Ectodermal cell (in vitro differentiated cells): ENCODE data around the gene BCKDHB.

Experiments
- H3K27ac ChIP-seq: 2 replicates; pipeline ENCODE4 v1.7.0; 2013; ENCODE audit warnings: mild to moderate bottlenecking, low read depth, low read length; ENCODE audit not compliant: insufficient read depth, poor library complexity, severe bottlenecking
- H3K27me3 ChIP-seq: 2 replicates; pipeline ENCODE4 v1.7.0; 2013; ENCODE audit warnings: mild to moderate bottlenecking, low read length; ENCODE audit not compliant: insufficient read depth, control insufficient read depth, poor library complexity, severe bottlenecking
- H3K36me3 ChIP-seq: one replicate; pipeline ENCODE4 v1.7.0; 2013; ENCODE audit warnings: low read length; ENCODE audit not compliant: control insufficient read depth, insufficient read depth
- H3K4me1 ChIP-seq: one replicate; pipeline ENCODE4 v1.7.0; 2013; ENCODE audit warnings: low read length; ENCODE audit not compliant: control insufficient read depth, insufficient read depth
- H3K4me3 ChIP-seq: 2 replicates; pipeline ENCODE4 v1.7.0; 2013; ENCODE audit warnings: low read depth, low read length, control low read depth; ENCODE audit not compliant: insufficient read depth
- H3K9me3 ChIP-seq: 2 replicates; pipeline ENCODE4 v1.7.0; 2013; ENCODE audit warnings: mild to moderate bottlenecking, low read length, moderate library complexity; ENCODE audit not compliant: control insufficient read depth
- WGBS, 2 experiments: methylation state at CpG; one replicate each; pipeline ENCODE4 v1.1.7; 2013; ENCODE audit warnings: missing lambda C conversion rate in 2 of 2; 5-methylcytosine and 5-hydroxymethylcytosine counted together

The BCKDHB gene

DNA sequence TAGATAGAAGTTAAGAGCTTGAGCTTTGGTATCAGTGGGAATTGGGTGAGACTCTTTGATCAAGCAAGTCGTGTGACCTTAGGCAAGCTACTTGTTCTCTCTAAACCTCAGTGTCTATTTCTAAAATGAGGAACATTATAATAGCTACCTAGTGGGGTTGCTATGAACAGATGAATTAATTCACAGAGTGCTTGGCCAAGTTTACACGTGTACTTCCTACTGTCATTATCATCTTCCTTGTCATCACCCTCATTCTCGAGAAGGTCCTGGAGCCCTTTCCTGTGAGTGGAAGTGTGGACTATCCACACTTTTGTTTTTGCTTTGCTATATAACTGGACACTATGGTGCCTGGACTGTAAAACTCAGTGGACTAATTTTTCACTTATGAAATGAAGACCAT lies 64.0 kb downstream of the BCKDHB start:
- Histone ChIP-seq H3K36me3 (peaks cover 8% of the 10 kb centered on the region), H3K9me3 (no peaks in the 10 kb centered on the region), H3K4me1 (no peaks in the 10 kb centered on the region), H3K27me3 (no peaks in the 10 kb centered on the region), H3K27ac (no peak overlapping the region), H3K4me3 (no peak overlapping the region)
- 88 to 92% methylated on average over 3 of the region's 3 CpGs for WGBS, 2 experiments

DNA sequence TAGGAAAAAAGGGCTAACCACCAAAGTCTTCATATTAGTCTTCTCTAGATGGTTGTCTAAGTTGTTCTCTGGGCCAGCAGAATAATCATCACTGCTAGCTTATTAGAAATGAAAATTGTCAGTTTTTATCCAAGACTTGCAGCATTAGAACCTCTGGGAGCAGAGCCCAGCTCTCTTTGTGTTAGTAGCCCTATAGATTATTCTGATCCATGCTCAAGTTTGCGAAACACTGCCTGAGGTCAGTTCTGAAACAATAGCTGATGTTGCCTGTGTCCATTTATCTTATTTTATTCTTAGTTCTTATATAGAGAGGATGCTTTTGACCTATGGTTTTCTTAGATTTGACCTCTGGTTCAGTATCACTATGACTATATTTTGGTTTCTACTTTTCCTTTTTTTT lies 66.9 kb downstream of the BCKDHB start:
- WGBS, 2 experiments = 92% methylated on average over 1 of the region's 1 CpG
- peaks cover 8% of the 10 kb centered on the region for H3K36me3 ChIP-seq
- H3K27me3 ChIP-seq = no peaks in the 10 kb centered on the region
- no peak overlapping the region for H3K27ac ChIP-seq
- no peaks in the 10 kb centered on the region for H3K9me3 ChIP-seq
- no peak overlapping the region for H3K4me3 ChIP-seq
- no peaks in the 10 kb centered on the region for H3K4me1 ChIP-seq

DNA sequence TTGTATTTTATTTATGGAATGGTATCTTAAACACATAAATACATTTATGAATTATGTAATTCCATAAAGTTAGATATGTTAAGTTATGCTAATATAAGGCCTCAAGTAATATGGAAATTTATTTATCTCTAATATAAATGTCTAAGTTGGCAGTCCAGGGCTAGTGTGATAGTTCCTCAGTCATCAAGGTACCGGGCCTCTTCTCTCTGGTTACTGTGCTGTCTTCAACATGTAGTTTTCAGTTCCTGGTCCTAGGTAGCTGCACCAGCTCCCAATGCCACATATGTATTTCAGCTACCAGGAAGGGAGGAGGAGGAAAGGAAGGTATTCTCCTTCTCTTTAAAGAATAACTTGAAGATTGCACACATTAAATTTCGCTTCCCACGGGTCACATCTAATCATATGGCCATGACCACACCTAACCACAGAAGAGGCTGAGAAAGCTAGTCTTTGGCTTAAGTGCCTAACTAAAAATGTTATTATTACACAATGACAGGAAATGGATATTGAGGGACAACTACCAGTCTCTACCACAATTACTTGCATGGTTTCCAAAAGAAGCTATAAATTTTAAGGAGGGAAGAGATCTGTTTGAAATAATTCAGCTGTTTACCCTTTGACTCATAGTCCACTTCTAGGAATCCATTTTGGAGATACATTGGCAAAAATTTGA lies 68.6 kb downstream of the BCKDHB start:
- 100% methylated on average over 2 to 3 of the region's 3 CpGs for WGBS, 2 experiments
- Histone ChIP-seq H3K27me3 (no peaks in the 10 kb centered on the region), H3K4me1 (no peaks in the 10 kb centered on the region), H3K27ac (no peak overlapping the region), H3K4me3 (no peak overlapping the region), H3K9me3 (no peaks in the 10 kb centered on the region), H3K36me3 (peaks cover 8% of the 10 kb centered on the region)

DNA sequence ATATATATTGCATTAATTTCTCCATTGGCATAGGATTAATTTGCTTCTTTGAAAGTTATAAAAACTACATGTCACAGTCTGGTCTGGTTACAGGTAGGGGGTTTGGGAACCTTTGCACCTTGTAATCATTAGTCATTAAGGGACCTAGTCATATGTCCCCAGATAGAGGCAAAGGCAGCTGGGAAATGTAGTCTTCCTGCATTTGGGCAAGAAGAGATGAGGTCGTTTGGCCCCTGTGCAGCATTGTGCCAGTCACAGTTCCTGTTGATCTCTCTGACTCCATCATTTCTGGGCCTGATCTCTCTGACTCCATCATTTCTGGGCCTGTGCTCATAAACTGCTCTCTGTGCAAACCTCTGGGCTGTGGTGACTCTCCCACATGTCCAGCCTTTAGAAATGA lies 73.2 kb downstream of the BCKDHB start:
- no peak overlapping the region for H3K4me3 ChIP-seq
- H3K4me1 ChIP-seq = no peaks in the 10 kb centered on the region
- WGBS, 2 experiments = 56 to 67% methylated on average over 1 of the region's 1 CpG
- H3K36me3 ChIP-seq = peaks cover 4% of the 10 kb centered on the region
- no peak overlapping the region for H3K27ac ChIP-seq
- no peaks in the 10 kb centered on the region for H3K9me3 ChIP-seq
- H3K27me3 ChIP-seq = no peaks in the 10 kb centered on the region

DNA sequence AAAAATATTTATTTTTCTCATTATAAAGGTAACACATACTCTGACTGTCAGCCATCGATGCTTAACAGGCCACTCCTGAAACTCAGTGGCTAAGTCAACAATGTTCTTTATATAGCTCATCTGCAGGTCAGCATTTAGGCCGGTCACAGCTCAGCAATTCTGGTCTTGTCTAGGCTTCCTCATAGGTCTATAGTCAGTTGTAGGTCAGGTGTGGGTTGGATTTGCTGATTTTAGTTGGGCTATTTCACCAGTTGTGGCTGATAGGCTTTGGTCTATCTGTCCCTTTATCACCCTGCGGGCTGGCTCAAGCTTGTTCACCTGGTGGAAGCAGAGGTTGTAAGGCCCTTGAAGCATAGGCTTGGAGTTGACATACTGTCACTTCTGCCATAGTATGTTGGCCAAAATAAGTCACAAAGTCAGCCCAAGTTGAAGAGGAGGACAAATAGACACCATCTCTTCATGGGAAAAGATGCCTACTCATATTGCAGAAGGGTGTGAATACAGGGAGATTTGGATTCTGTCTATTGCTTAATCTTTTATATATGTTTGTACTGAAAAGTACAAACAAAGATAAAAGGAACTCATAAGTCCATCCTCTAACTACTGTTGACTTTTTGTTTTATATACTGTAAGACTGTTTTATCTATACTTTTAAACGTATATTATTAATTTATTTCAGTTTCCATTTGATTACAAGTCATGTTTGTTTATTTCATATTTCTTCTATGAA lies 75.0 kb downstream of the BCKDHB start:
- no peak overlapping the region for H3K4me3 ChIP-seq
- no peaks in the 10 kb centered on the region for H3K27me3 ChIP-seq
- H3K27ac ChIP-seq = no peak overlapping the region
- H3K9me3 ChIP-seq = no peaks in the 10 kb centered on the region
- H3K4me1 ChIP-seq = no peaks in the 10 kb centered on the region
- WGBS, 2 experiments = 96% methylated on average over 3 of the region's 4 CpGs
- H3K36me3 ChIP-seq = no peaks in the 10 kb centered on the region

DNA sequence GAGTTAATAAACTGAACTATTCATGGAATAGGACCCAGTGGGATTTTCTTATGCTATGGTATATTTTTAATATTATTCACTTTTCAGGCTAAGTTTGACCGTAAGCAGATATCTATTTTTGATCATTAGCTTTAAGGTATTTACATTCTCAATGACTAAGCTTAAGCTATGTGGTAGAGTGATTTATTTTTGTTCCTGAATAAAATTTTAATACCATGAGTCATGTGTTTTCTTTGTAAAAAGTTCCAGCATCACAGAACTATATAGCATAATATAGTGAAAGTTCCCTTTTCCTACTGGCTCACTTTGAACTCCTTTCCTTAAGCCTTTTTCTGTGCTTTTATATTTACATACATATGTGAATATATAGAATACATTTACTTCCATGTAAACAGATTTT lies 75.8 kb downstream of the BCKDHB start:
- no peak overlapping the region for H3K27ac ChIP-seq
- no peaks in the 10 kb centered on the region for H3K27me3 ChIP-seq
- no peaks in the 10 kb centered on the region for H3K9me3 ChIP-seq
- H3K4me3 ChIP-seq = no peak overlapping the region
- no peaks in the 10 kb centered on the region for H3K4me1 ChIP-seq
- 100% methylated on average over 1 of the region's 1 CpG; no CpG with 5 or more reads in 1 of the 2 experiments for WGBS, 2 experiments
- H3K36me3 ChIP-seq = no peaks in the 10 kb centered on the region

DNA sequence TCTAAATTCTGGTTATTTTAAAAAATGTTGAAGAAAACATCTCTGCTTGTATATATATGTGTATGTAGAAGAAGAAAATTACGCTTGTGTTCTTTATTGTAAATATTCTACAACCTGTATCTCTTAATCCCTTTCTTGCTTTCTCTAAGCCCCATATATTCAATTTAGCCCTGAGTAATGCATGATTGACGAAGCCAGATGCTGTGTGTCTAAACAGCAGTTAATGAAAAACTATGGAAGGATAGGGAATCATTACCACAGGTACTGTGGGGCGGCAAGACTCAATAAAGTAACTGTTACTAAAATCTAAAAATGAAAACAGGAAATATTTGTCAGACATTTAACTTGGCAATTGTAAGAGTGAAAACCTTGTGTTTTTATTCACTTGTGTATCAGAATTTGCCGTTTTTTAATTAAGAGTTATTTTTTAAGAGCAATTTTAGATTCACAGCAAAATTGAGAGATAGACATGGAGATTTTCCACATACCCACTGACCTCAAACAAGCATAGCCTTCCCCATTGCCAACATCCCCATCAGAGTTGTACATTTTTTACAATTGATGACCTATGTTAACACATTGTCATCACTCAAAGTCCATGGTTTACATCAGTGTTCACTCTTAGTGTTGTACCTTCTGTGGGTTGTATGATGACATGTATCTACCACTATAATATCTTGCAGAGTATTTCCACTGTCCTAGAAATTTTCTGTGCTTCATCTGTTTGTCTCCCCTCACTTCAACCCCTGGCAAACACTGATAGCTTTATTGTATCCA lies 76.7 kb downstream of the BCKDHB start:
- WGBS, 2 experiments = 97 to 100% methylated on average over 2 to 3 of the region's 4 CpGs
- no peak overlapping the region for H3K27ac ChIP-seq

DNA sequence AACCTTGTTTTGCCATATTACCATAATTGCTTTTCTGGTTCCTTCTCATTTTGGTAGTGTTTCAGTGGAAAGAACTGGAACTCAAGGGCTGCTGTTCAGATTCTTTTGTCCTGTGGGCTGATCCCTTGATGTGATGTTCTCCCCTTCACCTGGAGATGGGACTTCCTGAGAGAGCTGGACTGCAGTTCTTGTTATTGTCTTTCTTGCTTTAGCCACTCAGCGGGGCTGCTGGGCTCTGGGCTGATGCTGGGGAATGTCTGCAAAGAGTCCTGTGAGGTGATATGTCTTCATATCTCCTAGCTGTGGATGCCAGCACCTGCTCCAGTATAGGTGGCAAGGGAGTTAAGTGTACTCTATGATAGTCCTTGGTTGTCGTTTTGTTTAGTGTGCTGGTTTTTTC lies 79.0 kb downstream of the BCKDHB start:
- WGBS, 2 experiments = 89 to 92% methylated on average over 2 of the region's 2 CpGs
- Histone ChIP-seq H3K27ac (no peak overlapping the region), H3K4me3 (no peak overlapping the region), H3K36me3 (no peaks in the 10 kb centered on the region), H3K27me3 (no peaks in the 10 kb centered on the region), H3K4me1 (no peaks in the 10 kb centered on the region), H3K9me3 (no peaks in the 10 kb centered on the region)

More for the DNA sequence above, 76.7 kb downstream of the BCKDHB start:
- Histone ChIP-seq H3K36me3 (no peaks in the 10 kb centered on the region), H3K4me3 (no peak overlapping the region), H3K9me3 (no peaks in the 10 kb centered on the region), H3K27me3 (no peaks in the 10 kb centered on the region), H3K4me1 (no peaks in the 10 kb centered on the region)

DNA sequence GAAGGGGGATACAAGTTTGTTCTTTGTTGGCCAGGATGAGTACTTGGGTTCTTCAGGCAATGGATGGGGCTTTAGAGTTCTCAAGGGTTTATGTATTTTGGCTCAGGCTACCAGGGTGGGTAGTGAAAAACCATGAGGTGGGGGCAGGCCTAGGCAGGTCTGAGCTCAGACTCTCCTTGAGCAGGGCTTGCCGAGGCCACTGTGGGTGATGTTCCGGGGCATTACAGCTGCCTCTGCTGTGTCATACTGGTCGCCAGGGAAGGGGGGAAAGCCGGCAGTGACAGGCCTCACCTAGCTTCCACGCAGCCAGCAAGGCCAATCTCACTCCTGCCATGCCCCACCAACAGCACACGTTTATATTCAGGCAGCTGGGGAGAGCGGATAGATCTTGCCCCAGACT lies 79.6 kb downstream of the BCKDHB start:
- Histone ChIP-seq H3K36me3 (no peaks in the 10 kb centered on the region), H3K9me3 (no peaks in the 10 kb centered on the region), H3K27me3 (no peaks in the 10 kb centered on the region), H3K4me3 (no peak overlapping the region), H3K27ac (no peak overlapping the region), H3K4me1 (no peaks in the 10 kb centered on the region)
- WGBS, 2 experiments = 86 to 90% methylated on average over 7 of the region's 7 CpGs

DNA sequence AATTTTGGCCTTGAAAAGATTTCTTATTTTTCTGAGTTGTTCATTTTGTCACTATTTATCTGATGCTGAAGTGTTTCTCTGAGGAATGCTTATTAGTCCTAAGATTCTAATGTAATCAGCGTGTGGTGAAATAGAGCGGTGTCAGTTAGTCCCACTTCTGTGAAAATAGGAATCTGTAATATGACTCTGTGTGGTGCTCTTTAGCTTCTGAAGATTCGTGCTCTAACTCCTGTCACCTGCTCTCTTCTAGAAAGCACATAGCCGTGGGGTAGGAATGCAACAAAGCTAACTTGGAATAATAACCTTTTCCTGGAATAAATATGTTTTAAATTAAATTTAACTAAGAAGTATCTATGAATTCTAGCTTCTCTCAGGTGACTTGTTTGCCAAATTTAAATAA lies 90.4 kb downstream of the BCKDHB start:
- no peak overlapping the region for H3K4me3 ChIP-seq
- H3K36me3 ChIP-seq = no peaks in the 10 kb centered on the region
- no peaks in the 10 kb centered on the region for H3K9me3 ChIP-seq
- no peaks in the 10 kb centered on the region for H3K27me3 ChIP-seq
- no peaks in the 10 kb centered on the region for H3K4me1 ChIP-seq
- 94 to 96% methylated on average over 2 to 3 of the region's 4 CpGs for WGBS, 2 experiments
- H3K27ac ChIP-seq = no peak overlapping the region
